GM15510 (cell line): ENCODE data around the gene CHTF8.

Source experiments
- POLR2A ChIP-seq: IDR thresholded peaks from 3 replicates; pipeline ENCODE4 v1.6.1; 2011; ENCODE audit warnings: borderline replicate concordance; ENCODE audit not compliant: insufficient read length; ENCODE audit errors: extremely low read depth

Gene CHTF8, protein sequence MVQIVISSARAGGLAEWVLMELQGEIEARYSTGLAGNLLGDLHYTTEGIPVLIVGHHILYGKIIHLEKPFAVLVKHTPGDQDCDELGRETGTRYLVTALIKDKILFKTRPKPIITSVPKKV

DNA sequence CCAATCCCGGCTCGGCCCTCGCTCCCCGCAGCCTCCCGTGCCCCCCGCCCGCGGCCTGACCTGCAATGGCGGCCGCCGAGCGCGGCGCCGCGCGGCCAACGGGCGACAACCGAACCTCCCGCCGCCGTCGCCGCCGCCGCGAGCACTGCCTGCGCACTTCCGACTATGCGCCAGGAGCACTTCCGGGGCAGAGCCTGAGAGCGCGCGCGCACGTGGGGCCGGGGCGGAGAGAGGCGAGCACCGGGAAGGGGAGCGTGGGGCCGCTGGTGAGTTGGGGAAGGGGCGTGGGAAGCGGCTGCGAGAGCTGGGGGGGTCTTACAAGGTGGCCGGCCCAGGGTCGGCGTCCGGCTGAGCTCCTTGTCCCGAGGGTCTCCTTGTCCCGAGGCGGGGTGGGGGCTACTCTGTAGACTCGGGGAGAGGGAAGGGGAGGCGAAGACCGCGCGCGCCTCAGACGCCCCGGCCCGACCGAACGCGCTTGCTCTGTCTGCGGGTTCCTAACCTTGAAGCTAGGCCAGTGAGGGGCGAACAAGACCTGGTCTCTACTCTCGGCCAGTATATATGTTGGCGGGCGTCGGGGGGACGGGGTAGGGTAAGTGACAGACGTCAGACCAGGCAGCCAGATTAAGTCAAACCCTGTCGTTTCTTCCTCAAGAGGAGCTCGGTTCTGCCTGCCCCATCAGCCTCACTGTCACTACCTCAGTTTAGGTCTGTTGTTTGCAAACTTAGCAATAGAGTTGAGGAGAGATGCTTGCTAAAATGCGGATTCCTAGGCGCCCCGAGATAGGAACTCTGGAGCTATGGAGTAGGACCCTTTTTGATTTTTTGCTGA lies at the start of gene CHTF8, which contains the start of gene UTP4:
CHTF8 (minus strand) TSS at position 165 of the 829 bp plus-strand sequence. CDS start 11,130 bp downstream, outside the sequence.
UTP4 (plus strand) TSS at position 226 of the 829 bp plus-strand sequence. CDS start 811 bp downstream, outside the sequence.
- peak; percentile 95 for TF ChIP-seq POLR2A

DNA sequence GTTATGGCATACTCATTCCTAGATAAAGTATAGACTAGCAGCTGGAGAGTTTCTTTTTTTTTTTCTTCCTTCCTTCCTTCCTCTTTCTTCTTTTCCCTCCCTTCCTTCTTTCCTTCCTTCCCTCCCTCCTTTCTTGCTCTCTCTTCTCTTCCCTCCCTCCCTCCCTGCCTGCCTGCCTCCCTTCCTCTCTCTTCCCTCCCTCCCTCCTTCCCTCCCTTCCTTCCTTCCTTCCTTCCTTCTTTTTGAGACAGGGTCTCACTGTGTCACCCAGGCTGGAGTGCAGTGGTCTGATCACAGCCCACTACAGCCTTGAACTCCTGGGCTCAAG lies 47.6 kb upstream of the CHTF8 start:
- no peak for TF ChIP-seq POLR2A

DNA sequence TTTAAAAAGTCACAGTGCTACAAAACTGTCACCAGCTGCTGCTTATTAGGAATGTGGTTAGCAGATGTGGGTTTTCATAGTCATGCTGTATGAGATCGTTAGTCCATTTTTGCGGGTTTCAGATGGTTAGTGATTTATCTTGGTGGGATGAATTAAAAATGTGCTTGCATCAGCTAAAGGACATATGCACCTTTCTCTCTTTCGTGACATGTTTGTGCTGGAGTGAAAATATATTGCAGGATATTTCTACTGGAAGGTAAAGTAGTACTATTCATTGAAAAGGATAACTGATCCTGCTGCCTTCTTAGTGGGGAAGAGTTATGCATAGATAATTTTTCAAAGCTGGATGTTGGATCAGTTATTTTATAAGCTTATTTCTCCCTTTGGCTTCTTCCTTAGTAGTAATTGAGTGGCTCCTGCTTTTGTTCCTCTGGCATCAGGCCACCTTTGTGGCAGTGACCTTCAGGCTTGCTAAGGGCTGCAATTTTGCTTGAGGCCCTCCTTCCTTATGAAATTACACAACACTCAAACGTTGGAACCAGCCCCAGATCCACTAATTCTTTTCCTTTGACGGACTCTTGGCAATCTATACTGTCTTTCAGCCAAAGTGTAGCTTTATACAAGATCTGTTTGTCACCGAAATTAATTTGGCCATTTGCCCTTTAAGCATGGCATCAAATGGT lies 47.1 kb upstream of the CHTF8 start:
- no peak for TF ChIP-seq POLR2A

DNA sequence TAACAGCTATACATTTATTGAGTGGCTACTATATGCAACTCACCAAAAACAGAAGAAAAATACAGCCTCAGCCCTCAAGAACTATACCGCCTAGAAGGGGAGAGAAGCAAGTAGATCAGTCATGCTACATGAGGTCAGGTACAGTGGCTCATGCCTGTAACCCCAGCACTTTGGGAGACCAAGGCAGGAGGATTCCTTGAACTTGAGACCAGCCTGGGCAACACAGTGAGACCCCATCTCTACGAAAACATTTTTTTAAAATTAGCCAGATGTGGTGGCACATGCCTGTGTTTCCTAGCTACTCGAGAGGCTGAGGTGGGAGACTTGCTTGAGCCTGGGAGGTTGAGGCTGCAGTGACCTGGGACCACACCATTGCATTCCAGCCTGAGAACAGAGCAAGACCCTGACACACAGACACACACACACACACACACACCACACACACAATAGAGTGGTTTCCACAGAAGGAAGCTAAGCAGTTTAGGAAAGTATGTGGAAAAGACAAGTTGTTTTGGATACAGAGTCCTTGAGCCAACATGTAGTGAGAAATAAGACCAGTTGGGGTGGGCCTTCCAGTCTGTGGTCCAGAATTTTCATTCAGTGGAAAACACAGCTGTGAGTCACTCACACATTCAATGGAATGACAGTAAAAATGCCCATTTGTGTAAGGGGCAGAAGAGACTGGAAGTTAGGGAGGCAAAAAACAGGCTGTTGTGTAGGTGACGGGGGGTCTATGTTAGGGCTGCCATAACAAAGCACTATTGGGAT lies 43.8 kb upstream of the CHTF8 start:
- no peak for TF ChIP-seq POLR2A

DNA sequence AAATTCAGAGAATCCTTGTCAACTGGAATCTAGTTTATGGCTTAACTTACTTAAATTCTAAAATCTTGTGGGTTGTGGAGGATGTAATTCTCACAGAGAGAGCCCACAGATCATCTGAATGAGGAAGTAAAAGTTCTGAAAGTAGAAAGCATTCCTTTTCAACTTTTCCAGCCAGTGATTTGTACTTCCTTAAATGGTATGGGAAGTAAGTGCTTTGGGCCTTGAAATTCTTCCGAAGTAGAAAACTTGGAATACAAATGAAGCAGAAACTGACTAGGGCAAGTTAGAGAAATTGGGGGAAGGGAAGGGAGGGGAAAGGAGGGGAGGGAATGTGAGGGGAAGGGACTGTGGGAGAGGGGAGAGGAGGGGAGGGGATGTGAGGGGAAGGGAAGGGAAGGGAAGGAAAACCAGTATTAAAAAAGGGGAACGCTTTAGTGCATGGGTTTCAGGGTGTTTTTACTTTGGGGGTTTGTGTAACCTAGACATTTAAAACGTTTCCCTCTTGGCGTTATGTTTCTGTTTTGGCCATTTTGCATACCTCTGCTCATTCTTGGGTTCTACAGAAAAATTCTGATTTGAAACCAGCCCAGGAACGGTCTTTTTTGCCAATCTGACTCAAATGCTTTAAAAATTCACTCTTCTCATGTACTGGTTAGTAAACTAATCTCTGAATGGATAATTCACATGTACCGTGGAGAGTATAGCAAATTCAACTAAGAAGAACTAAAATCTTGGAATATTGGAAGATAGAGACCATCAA lies 39.1 kb upstream of the CHTF8 start:
- no peak for TF ChIP-seq POLR2A

DNA sequence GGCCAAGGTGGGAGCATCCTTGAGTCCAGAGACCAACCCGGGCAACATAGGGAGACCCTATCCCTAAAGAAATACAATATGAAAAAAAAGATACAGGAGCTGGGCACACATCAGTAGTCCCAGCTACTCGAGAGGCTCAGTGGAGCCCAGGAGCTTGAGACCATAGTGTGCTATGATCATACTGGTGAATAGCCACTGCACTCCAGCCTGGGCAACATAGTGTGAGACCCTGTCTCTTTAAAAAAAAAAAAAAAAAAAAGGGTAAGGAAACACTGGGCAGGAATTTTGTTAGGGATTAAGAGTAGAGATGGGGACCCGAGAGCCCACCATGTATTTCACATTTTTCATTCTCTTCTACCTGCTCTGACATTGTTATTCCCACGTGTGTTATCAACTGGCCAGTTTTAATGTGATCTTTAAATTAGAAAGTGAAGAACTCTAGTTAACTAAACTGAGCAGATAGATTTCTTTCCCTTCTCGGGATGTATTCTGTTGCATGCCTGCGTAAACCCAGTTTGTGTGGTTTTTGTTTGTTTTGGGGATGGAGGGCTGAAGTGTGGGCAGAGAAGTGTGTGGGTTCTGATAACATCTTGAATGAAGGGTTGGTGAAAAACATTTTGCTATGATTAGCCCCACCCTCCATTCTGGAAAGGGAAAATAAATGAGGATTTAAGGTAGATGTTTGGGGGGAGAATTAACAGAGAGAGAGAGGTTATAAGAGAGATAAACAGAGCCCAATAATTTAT lies 37.4 kb upstream of the CHTF8 start:
- no peak for TF ChIP-seq POLR2A

DNA sequence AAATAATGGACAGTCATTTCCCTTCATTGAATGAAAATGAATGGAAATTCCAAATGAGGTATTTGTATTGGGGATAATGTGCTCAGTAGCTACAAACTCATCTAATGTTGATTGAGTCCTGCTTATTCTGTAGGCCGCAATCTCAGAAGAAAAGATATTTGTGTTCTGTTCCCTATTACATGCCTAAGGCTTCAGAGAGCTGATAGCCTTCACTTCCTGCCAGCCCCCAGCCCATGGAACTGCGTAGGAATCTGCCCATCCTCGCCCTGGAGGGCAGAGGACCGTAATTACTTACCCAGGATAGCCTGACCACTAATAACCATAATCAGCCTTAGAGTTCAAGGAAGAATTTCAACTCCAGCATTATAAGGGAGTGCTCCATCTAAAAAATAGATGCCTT lies 36.7 kb upstream of the CHTF8 start:
- TF ChIP-seq POLR2A: no peak

DNA sequence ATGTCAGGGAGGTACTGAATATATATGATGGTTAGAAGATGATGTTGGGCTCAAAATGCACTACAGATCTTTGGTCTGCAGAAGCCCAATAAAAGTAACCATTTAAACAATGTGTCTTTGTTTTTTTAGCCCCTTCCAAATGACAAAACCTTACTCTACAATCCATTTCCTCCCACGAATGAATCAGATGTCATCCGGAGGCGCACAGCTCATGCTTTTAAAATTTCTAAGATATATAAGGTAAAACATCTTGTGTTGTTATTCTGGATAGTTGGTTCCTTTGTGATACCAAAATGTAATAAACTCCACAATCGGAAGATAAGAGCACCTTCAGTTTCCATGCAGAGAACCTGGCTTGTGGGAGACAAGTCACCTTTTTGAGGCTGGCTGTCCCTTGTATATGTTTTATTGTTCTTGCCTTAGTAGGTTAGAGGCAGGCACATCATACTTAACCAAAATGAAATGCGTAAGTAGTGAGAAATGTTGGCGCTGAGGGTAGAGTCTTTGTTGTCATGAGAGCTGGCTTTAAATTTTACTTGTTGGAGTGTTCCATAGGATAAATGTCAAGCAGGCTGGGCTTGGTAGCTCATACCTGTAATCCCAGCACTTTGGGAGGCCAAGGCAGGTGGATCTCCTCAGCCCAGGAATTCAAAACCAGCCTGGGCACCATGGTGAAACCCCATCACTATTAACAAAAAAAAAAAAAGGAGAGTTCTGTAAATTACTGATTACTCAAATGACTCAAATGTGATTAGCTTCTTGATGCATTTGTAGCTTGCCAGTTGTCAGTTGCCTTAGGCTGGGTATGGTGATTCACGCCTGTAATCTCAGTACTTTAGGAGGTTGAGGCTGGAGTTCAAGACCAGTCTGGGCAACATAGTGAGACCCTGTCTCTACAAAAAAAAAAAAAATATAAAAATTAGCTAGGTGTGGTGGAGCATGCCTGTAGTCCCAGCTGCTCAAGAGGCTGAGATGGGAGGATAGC lies 34.9 kb upstream of the CHTF8 start:
- no peak for TF ChIP-seq POLR2A

DNA sequence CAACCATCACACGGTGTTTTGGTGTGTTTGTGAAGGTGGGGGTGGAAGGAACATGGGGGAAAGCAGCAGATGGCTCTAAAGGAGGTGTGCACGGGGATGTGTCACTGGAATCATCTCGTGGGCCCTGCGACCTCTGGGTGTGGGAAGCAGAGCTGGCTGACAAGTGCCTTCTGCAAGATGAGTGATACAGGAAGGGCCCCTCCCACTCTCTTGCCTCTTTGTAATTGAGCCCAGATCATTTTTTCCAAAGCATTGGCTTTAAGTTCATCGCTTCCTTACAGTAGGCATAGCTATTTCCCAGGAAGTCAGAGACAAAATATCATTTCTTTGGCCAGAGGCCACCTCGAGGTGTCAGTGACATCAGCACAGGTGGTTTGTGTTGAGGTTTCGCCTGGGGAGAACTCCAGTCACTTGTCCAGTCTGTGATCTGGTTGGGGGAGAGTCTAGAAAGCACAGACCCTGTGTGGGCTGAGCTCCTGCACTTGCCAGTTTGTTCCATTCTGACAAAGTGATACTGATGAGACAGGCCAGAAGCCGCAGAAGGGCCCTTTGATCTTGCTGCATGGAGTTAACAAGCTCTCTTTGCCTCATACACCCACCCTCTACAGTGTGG lies 33.9 kb upstream of the CHTF8 start:
- no peak for TF ChIP-seq POLR2A

DNA sequence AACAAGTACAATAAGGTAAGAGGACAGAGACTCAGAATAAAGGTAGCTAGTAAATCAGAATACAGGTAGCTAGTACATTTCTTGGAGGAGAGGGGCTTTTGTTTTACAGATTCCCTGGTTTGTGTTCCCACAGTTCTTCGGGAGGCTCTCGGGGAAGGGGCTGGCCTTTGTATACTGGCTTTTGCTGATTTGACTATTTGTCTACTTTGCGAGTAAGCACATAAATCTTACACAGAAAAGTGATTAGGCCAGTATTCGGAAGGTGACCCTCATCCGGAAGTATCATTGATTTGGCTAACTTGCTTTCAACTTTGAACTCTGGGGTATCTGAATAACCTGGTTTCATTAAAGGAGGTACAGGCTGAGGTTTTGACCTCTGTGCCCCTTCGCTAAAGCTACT lies 33.2 kb upstream of the CHTF8 start:
- no peak for TF ChIP-seq POLR2A

DNA sequence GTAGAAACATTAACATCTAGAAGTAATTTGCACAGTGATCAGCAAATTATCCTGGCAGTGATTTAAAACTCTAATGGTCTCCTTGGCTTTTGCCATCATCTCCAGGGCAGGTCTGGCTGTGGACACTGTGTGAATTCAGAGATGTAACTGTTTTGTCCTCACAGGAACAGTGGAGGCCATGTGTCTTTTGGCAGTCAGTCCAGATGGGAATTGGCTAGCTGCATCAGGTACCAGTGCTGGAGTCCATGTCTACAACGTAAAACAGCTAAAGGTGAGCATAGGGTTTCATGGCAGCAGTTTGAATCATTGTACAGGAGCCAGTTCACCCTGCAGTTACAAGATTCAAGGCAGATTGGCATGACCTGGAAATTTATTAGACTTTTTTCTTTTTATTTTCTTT lies 27.8 kb upstream of the CHTF8 start:
- TF ChIP-seq POLR2A: no peak

DNA sequence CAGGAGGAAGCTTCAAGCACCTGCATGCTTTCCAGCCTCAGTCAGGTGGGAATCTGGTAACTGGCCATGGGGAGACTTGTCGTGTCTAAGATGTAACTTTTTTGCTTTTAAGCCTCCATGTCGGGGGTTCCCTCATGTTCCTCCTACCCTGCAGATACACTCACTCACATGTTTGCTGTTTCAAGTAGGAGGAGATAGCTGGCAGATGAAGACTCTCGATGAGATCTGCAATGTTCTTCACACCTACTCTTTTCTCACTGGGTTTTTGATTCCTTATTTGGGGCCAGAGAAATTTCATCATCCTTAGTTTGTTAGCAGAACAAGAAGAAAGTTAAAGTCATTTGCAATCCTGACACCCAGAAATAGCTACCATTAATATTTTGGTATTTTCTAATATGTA lies 24.8 kb upstream of the CHTF8 start:
- no peak for TF ChIP-seq POLR2A

DNA sequence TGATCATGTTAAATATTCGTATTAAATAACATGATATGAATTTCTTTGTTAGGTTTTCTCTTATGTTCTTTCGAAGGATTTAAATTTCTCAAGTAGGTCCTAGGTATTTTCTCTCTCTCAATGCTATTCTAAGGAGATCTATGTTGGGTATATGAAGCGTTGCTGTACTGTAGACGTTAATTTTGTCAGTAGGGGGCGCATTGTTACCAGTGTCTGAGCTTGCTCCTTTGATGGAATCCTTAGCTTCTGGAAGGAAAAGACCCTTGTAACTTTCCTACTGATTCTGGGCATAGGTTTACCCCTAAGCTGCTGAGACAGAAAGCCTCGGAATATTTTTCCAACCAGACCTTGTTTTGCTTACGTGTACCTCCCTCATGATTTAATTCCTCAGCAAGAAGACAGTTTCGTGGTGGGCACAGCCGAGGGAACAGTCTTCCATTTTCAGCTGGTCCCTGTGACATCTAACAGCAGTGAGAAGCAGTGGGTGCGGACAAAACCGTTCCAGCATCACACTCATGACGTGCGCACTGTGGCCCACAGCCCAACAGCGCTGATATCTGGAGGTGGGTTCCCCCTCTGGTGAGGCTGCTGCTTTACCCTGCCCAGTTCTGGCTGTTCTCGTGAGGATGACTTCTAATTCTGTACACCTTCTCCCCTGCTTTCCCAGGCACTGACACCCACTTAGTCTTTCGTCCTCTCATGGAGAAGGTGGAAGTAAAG lies 17.9 kb upstream of the CHTF8 start:
- TF ChIP-seq POLR2A: no peak
